Tibial nerve (tissue), 4 donors: Measurements from ENCODE around the gene SPON1. TPM values are rescaled to one million over a fixed set of nuclear protein-coding genes. Genes with fewer than 3 reads are reported as not detected.
"Not testable (repeated sequence)": the region's sequence is repeated elsewhere in the genome, so short reads cannot be mapped to it uniquely, and the experiment has no call there.

Source experiments
- DNase-seq, 2 donors: peaks; one replicate each; pipeline ENCODE4 v3.0.0-alpha.2; 2019; ENCODE audit warnings: low spot score in 2 of 2
- H3K27ac ChIP-seq, 4 donors: fragments of 200-600 bp; sonication (generic) in 3 of 4; one replicate each; pipeline ENCODE4 v1.5.1; 2017 to 2019; ENCODE audit warnings: mild to moderate bottlenecking in 1 of 4
- H3K27me3 ChIP-seq, 2 donors: fragments of 200-600 bp; sonication (generic) in 1 of 2; one replicate each; pipeline versions ENCODE4 v1.5.1 to v1.6.0; 2017 to 2019
- H3K36me3 ChIP-seq, 3 donors: fragments of 200-600 bp; sonication (generic); one replicate each; pipeline ENCODE4 v1.5.1; 2018 to 2019
- H3K4me1 ChIP-seq, 4 donors: fragments of 200-600 bp; sonication (generic) in 3 of 4; one replicate each; pipeline ENCODE4 v1.5.1; 2017 to 2019
- H3K4me3 ChIP-seq, 4 donors: fragments of 200-600 bp; sonication (generic) in 3 of 4; one replicate each; pipeline ENCODE4 v1.5.1; 2017 to 2019; ENCODE audit warnings: mild to moderate bottlenecking in 1 of 4, moderate library complexity in 1 of 4
- H3K9me3 ChIP-seq, 4 donors: fragments of 200-600 bp; sonication (generic) in 3 of 4; one replicate each; pipeline ENCODE4 v1.5.1; 2017 to 2019
- EP300 ChIP-seq, 2 donors: sonication (generic); formaldehyde crosslinking; IDR thresholded peaks; one replicate each; pipeline ENCODE4 v1.6.1; 2017; ENCODE audit warnings: antibody characterized with exemption in 2 of 2, mild to moderate bottlenecking in 1 of 2
- POLR2A ChIP-seq, 2 donors: fragments of 450-650 bp; IDR thresholded peaks; one replicate each; pipeline ENCODE4 v1.6.1; 2017; ENCODE audit warnings: antibody characterized with exemption in 2 of 2, mild to moderate bottlenecking in 2 of 2, moderate library complexity in 2 of 2
- WGBS, 2 donors: methylation state at CpG; one replicate each; pipeline ENCODE4 v1.1.5; 2018; 5-methylcytosine and 5-hydroxymethylcytosine counted together
- total RNA-seq, 4 donors: library from RNA; depleted of rRNA; stranded (reverse); fragments of >200 nt; gene quantifications; one replicate each; pipeline ENCODE4 v1.1.0, GENCODE V29; 2016
- TF ChIP-seq, protein P1 (sequence below), 5 experiments: fragments of 200-600 bp in 3 of 5; fragments of 450-650 bp in 2 of 5; sonication (generic) in 3 of 5; IDR thresholded peaks; one replicate each; pipeline ENCODE4 v1.5.1; 2016 to 2019; ENCODE audit warnings: antibody characterized with exemption in 5 of 5, mild to moderate bottlenecking in 3 of 5, moderate library complexity in 2 of 5

Gene SPON1
- total RNA-seq, 4 donors from 2014 or later: 13.5 to 33.9 (median 30.2) TPM

DNA sequence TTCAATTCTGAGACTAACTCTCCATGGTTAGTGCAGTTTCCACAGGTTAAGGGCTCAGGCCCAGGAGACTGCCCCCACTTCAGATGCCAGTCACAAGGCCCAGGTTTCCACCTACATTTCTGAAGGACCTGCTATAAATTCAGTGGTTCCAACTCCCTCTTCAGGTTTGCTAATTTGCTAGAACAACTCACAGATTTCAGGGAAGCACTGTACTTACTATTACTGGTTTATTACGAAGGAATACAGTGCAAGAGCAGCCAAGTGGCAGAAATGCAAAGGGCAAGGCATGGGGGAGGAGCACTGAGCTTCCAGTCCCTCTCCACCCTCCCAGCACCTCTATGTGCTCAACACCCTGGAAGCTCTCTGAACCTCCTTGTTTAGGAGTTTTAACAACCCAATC lies 39.3 kb upstream of the SPON1 start:
- H3K4me3 ChIP-seq: no peak overlapping the region
- WGBS, 2 donors: 46 to 58% methylated on average over 1 of the region's 1 CpG
- no peaks in the 10 kb centered on the region for H3K27me3 ChIP-seq
- no peak for DNase-seq
- H3K27ac ChIP-seq: no peak overlapping the region
- peaks cover 0 to 7% (median 0%) of the 10 kb centered on the region in 4 donors for H3K4me1 ChIP-seq
- no peaks in the 10 kb centered on the region for H3K36me3 ChIP-seq
- TF ChIP-seq EP300 (IDR thresholded peaks at IDR 0.05): no peak
- H3K9me3 ChIP-seq: no peaks in the 10 kb centered on the region

DNA sequence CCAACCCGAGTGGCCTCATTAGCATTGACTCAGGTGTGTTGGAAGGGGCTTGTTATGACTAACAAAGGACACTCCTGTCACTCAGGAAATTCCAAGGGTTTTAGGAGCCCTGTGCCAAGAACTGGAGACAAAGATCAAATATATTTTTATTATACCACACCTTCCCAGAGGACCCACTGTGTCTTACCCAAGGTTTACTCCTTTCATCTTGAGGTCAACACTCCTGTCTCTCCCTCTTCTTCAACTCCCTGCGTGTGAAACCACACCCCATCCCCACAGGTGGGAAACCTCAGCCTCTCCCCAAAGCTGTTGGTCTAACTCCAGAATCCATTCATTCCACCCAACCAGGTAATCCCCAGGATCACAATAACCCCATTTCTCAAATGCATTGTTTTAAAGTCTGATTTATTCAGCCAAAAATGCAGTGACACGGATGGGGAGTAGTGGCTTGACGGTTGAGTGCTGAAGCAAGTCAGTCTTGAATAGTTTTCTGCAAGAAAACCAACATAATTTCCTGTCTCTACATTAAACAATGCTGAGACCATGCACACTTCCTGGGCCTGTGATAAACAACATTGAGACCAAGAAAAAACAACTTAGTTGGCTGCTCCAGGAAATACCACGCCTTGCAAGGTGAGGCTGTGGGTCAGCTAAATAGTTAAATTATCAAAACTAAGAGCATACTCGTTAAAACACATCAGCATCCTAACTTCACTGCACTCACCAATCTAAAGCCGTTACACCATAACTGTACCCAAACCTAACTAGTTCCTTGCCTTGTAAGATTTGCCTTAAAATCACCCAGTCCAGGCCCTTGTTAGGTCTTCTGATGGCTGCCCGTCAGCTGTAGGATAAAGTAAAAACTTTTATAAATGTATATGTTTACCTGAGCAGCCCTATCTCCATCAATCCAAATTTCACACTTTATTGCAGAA lies 38.5 kb upstream of the SPON1 start:
- TF ChIP-seq, protein P1, sequence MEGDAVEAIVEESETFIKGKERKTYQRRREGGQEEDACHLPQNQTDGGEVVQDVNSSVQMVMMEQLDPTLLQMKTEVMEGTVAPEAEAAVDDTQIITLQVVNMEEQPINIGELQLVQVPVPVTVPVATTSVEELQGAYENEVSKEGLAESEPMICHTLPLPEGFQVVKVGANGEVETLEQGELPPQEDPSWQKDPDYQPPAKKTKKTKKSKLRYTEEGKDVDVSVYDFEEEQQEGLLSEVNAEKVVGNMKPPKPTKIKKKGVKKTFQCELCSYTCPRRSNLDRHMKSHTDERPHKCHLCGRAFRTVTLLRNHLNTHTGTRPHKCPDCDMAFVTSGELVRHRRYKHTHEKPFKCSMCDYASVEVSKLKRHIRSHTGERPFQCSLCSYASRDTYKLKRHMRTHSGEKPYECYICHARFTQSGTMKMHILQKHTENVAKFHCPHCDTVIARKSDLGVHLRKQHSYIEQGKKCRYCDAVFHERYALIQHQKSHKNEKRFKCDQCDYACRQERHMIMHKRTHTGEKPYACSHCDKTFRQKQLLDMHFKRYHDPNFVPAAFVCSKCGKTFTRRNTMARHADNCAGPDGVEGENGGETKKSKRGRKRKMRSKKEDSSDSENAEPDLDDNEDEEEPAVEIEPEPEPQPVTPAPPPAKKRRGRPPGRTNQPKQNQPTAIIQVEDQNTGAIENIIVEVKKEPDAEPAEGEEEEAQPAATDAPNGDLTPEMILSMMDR (IDR thresholded peaks at IDR 0.05): no peak
- TF ChIP-seq POLR2A (IDR thresholded peaks at IDR 0.05): no peak
- no peak for TF ChIP-seq EP300 (IDR thresholded peaks at IDR 0.05)
- no peaks in the 10 kb centered on the region for H3K9me3 ChIP-seq
- H3K4me1 ChIP-seq: peaks cover 0 to 8% (median 0%) of the 10 kb centered on the region in 4 donors
- no peak overlapping the region for H3K4me3 ChIP-seq
- H3K27me3 ChIP-seq: no peaks in the 10 kb centered on the region
- no peak for DNase-seq
- no peaks in the 10 kb centered on the region for H3K36me3 ChIP-seq
- no peak overlapping the region for H3K27ac ChIP-seq
- 67 to 72% methylated on average over 8 of the region's 8 CpGs for WGBS, 2 donors

DNA sequence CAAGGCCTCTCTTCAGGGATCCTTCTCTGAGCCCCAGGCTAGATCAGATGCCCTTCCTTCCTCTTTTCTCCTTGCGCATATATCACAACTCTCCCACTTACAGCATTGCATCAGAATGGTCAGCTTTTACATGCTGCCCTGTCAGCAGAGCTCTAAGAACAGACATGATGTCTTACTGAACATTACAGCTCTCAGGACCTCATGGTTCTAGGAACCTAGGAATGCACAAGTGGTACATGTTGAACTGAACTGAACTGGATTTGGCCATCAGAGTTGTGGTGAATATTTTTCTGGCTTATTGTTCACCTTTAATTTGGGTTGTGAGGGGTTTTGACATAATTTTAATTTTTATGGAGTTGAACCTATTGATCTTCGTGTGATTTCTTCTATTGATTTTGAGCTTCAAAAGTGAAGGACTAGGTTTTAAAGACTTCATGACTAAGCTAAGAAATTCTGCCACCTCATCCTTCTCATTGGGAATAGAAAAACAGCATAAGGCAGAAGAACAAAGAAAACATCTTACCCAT lies 37.7 kb upstream of the SPON1 start:
- TF ChIP-seq, protein P1 (IDR thresholded peaks at IDR 0.05): no peak
- no peak for TF ChIP-seq POLR2A (IDR thresholded peaks at IDR 0.05)
- TF ChIP-seq EP300 (IDR thresholded peaks at IDR 0.05): peak in 1 of 2 donors; percentile 74
- 87% methylated on average over 2 of the region's 2 CpGs for WGBS, 2 donors
- no peak overlapping the region for H3K4me3 ChIP-seq

DNA sequence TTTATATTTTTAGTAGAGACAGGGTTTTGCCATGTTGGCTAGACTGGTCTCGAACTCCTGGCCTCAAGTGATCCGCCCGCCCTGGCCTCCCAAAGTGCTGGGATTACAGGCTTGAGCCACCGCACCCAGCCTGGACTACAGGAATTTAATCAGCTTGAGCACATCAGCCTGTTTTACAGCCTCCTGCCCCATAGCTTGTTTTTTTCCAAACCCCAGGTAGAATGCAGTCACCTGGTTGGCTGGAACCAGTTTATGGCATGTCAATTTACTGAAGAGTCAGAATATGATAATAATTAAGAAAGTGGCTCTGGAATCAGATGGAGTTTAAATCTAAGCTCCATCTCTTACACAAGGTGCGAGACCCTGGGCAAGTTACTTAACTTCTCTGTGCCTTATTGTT lies 36.2 kb upstream of the SPON1 start:
- H3K36me3 ChIP-seq, H3K27me3 ChIP-seq, H3K9me3 ChIP-seq, H3K27ac ChIP-seq, H3K4me3 ChIP-seq, DNase-seq: not testable (repeated sequence)
- 94 to 97% methylated on average over 5 of the region's 5 CpGs for WGBS, 2 donors
- H3K4me1 ChIP-seq: peaks cover 0 to 14% (median 0%) of the 10 kb centered on the region in 4 donors

More for the DNA sequence above, 37.7 kb upstream of the SPON1 start:
- no peaks in the 10 kb centered on the region for H3K27me3 ChIP-seq
- peaks cover 0 to 14% (median 0%) of the 10 kb centered on the region in 4 donors for H3K4me1 ChIP-seq
- no peak overlapping the region for H3K27ac ChIP-seq
- no peaks in the 10 kb centered on the region for H3K36me3 ChIP-seq
- H3K9me3 ChIP-seq: no peaks in the 10 kb centered on the region
- peak in 1 of 2 donors; percentile 9 for DNase-seq

DNA sequence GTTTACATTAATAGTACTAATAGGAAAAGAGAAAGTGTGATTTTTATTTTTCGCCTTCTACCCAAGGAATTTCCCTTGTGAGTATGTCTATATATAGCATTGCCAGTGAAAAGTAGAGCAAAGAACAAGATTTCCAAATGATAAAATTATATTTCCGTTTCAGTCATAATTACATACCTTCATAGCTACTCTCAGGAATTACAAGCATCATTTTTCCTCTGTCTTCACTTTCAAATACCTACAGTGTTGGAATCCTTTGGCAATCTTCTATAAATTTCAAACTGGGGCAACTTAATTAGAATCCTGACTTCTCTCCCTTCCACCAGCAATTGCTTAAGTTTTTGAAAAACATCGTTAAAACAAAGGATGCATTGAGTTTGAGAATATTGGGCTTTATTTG lies 35.5 kb upstream of the SPON1 start:
- Histone ChIP-seq H3K36me3 (no peaks in the 10 kb centered on the region), H3K27me3 (no peaks in the 10 kb centered on the region), H3K4me1 (peaks cover 0 to 14% (median 0%) of the 10 kb centered on the region in 4 donors), H3K27ac (no peak overlapping the region), H3K9me3 (no peaks in the 10 kb centered on the region), H3K4me3 (no peak overlapping the region)
- TF ChIP-seq, protein P1 (IDR thresholded peaks at IDR 0.05): no peak
- TF ChIP-seq EP300 (IDR thresholded peaks at IDR 0.05): no peak
- TF ChIP-seq POLR2A (IDR thresholded peaks at IDR 0.05): no peak
- WGBS, 2 donors: 48 to 55% methylated on average over 3 of the region's 3 CpGs
- DNase-seq: no peak

DNA sequence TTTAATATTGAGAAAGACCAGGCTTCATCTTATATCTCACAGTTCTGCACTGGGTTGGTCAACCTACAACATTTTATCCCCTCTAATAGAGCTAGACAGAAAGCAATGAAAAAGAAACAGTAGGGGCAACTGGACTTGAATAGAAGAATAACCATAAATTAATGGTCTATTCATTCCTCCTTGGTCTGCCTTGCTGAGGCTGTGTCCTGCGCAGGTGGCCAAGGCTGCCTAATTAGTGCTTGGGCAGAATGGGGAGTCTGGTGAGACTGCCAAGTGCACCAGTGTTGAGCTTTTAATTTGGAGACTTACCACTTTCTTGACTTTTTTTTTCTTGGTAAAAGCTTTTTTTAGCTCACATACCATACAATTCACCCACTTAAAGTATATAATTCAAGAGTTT lies 35.0 kb upstream of the SPON1 start:
- H3K4me3 ChIP-seq: no peak overlapping the region
- H3K9me3 ChIP-seq: no peaks in the 10 kb centered on the region
- peaks cover 0 to 14% (median 0%) of the 10 kb centered on the region in 4 donors for H3K4me1 ChIP-seq
- TF ChIP-seq EP300 (IDR thresholded peaks at IDR 0.05): no peak
- TF ChIP-seq, protein P1 (IDR thresholded peaks at IDR 0.05): no peak
- no peak for TF ChIP-seq POLR2A (IDR thresholded peaks at IDR 0.05)
- no peak for DNase-seq
- H3K27me3 ChIP-seq: no peaks in the 10 kb centered on the region
- WGBS, 2 donors: 82 to 91% methylated on average over 1 of the region's 1 CpG
- no peaks in the 10 kb centered on the region for H3K36me3 ChIP-seq
- H3K27ac ChIP-seq: no peak overlapping the region
